GM12891 (cell line): ENCODE results near the gene IL31RA.

Source experiments
- PAX5 ChIP-seq: IDR thresholded peaks from 2 replicates; pipeline ENCODE4 v1.6.1; 2011; ENCODE audit warnings: low read length, moderate library complexity, mild to moderate bottlenecking; ENCODE audit not compliant: insufficient read depth, severe bottlenecking
- POLR2A ChIP-seq: IDR thresholded peaks from 2 replicates; pipeline ENCODE4 v1.6.1; 2011; ENCODE audit warnings: low read depth, low read length, control low read depth
- POLR2AphosphoS5 ChIP-seq: IDR thresholded peaks from 2 replicates; pipeline ENCODE4 v1.6.1; 2011; ENCODE audit warnings: low read depth, low read length, control low read depth
- SPI1 ChIP-seq: IDR thresholded peaks from 2 replicates; pipeline ENCODE4 v1.6.1; 2011; ENCODE audit warnings: low read depth, low read length, control low read depth

DNA sequence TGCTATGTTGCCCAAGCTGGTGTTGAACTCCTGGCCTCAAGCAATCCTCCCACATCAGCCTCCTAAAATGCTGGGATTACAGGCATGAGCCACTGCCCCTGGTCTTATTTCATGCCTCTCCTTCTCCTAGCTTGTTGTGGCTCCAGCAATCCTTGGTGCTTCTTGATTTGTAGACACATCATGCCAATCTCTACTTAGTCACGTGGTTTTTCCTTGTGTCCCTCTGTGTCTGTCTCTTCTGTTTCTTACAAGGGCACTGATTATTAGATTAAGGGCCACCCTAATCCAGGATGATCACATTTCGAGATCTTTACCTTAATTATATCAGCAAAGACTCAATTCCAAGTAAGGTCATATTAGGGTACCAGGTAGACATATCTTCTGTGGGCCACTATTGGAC is 9.2 kb upstream of the IL31RA start:
- TF ChIP-seq POLR2A = no peak
- TF ChIP-seq SPI1 = no peak
- no peak for TF ChIP-seq POLR2AphosphoS5
- no peak for TF ChIP-seq PAX5
